ENCODE measurements around the gene POGLUT3.

- TF ChIP-seq CTCF (IDR thresholded peaks at IDR 0.05): no peak
- TF ChIP-seq EZH2 (IDR thresholded peaks at IDR 0.05): no peak
- TF ChIP-seq EZH2phosphoT487 (IDR thresholded peaks at IDR 0.05): no peak
These were observed 2.9 kb downstream of the POGLUT3 start for GRCh38 chr11:108495326-108495725.

Data from neural progenitor cell (in vitro differentiated cells).